Fibroblast of the aortic adventitia (primary cell): ENCODE measurements around the gene ZNF514. TPM values are rescaled to one million over a fixed set of nuclear protein-coding genes. Genes with fewer than 3 reads are reported as not detected.

Source experiments
- DNase-seq: peaks from one replicate; pipeline ENCODE4 v3.0.0-alpha.2; 2010; ENCODE audit warnings: low read depth
- H3K4me3 ChIP-seq: 2 replicates; pipeline ENCODE4 v1.5.1; 2011; ENCODE audit warnings: low read depth, mild to moderate bottlenecking, control low read depth, low read length, moderate library complexity
- CTCF ChIP-seq: IDR thresholded peaks from 2 replicates; pipeline ENCODE4 v1.5.1; 2011; ENCODE audit warnings: mild to moderate bottlenecking, low read length, control low read depth, inconsistent platforms; ENCODE audit not compliant: insufficient read depth
- total RNA-seq: library from RNA; depleted of rRNA; stranded (reverse); fragments of >200 nt; gene quantifications from 2 replicates; pipeline ENCODE4 v1.2.3, GENCODE V29; 2012; ENCODE audit warnings: low replicate concordance

Gene ZNF514
- total RNA-seq, 1 donor = 12.4 TPM

GRCh38 chr2:95166065-95166763 lies 6.6 kb upstream of the ZNF514 start:
- DNase-seq = no peak
- H3K4me3 ChIP-seq = peak overlapping the region; percentile 100
- no peak for TF ChIP-seq CTCF

DNA sequence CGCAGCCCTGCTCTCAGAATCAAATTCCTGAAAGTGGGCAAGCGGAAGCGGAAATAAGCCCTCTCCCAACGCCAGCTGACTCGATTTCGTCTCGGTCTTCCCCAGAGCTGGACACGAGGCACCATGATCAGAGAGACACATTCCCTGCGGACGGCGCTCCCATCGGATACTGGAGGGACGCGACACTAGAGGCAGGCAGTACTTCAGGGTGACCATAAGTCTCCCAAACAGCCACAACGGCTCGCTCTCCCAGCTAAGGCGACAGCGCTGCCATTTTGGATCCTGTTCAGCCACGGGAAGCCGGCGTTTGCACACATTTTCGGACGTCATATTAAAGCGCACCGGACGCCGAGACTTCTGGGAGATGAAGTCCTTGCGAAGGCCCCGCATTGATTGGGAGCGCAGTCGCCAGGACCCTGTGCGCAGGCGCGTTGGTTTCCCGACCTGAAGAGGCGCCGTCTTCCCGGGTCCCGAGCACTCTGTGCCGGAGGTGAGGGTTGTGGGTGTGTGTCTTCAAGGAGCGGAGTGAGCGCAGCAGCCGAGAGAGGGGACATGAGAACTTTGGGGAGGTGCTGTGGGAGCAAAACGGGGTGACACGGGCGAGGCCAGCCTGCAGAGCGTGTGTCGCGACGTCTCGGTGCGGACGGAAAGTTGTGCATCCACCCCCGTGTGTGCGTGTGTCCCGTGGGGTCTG lies 5.9 kb upstream of the ZNF514 start, which contains the start of gene ZNF2:
ZNF2 (plus strand) TSS at position 439 of the 694 bp plus-strand sequence. CDS start 10,418 bp downstream, outside the sequence.
- no peak for TF ChIP-seq CTCF
- peak; percentile 98 for DNase-seq
- peak within 1 kb of the TSS; percentile 100 for H3K4me3 ChIP-seq

GRCh38 chr2:95165030-95165370 lies 5.4 kb upstream of the ZNF514 start:
- peak overlapping the region; percentile 100 for H3K4me3 ChIP-seq
- no peak for TF ChIP-seq CTCF
- no peak for DNase-seq

DNA sequence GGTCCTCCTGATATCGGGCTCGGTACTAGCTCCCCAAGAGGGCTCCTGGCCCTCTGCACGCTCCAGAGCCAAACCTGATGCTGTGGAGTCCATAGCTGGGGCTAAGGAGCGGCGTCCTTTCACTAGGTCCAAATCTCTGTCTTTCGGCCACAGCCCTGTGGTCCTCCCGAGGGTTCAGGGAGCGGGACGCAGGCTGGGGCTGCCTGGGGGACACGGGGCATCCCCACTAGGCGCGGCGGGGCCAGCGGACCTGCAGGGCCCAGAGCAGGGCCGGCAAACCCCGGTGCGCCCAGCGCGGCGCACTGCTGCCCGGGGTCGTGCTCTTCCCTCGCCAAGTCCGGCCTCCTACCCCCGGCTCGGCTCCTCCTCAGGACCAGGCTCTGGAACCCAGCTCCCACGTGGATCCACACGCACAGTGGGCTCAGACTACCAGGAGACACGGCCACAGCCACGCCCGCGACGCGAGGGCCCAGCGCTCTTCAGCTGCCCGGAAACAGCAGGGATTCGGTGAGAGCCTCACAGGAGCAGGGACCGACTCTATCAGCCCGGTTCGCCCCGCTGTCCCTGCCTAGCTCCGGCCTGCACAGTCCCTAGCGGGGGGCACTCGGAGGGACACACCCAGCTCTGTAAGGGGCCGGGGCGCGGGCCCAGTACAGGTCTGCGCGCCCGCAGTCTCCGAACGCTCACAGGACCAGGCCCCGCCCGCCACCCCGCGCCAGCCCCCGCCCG lies 593 bp downstream of the ZNF514 start:
- DNase-seq = peak; percentile 40
- TF ChIP-seq CTCF = no peak
- H3K4me3 ChIP-seq = peak overlapping the region; percentile 82

GRCh38 chr2:95158441-95158840 lies 1.2 kb downstream of the ZNF514 start:
- no peak for TF ChIP-seq CTCF
- no peak for DNase-seq

DNA sequence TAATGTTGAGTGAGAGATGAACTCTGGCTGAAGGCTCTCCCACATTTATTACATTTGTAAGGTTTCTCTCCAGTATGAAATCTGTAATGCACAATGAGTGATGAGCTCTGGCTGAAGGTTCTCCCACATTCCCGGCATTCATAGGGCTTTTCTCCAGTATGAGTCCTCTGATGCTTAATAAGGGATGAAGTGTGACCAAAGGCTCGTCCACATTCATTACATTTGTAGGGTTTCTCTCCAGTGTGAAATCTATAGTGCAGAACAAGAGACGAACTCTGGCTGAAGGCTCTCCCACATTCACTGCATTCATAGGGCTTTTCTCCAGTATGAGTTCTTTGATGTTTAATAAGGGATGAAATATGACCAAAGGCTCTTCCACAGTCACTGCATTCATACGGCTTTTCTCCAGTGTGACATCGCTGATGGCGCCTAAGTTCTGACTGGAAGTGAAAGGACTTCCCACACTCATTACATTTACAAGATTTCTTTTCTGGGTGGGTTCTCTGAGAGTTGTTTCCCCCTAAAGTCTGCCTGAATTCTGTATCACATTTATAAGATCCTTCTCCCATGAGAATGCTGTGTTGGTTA lies 10.2 kb downstream of the ZNF514 start:
- no peak overlapping the region for H3K4me3 ChIP-seq
- no peak for TF ChIP-seq CTCF
- no peak for DNase-seq

More at GRCh38 chr2:95158441-95158840, 1.2 kb downstream of the ZNF514 start:
- peak overlapping the region; percentile 82 for H3K4me3 ChIP-seq
